Activated naive CD8-positive, alpha-beta T cell treated with anti-CD3 and anti-CD28 coated beads, Interleukin-2, amount 10 ng/mL, durations not matched to agents 7 days and 5 days (primary cell): ENCODE measurements around the gene GMPR. TPM values are rescaled to one million over a fixed set of nuclear protein-coding genes. Genes with fewer than 3 reads are reported as not detected.

Source experiments
- ATAC-seq: fragments of 150-1000 bp; cut with Tn5 transposase; one replicate; pipeline ENCODE4 v1.10.0; 2021; ENCODE audit warnings: low read depth, moderate library complexity
- POLR2A ChIA-PET: fragments of 350-600 bp; sonication (Branson Sonifier 250); formaldehyde crosslinking; loops from one replicate; lab custom pipeline; 2021; ENCODE audit warnings: antibody characterized with exemption; lab: Charles Lee
- DNase-seq: peaks from one replicate; pipeline ENCODE4 v3.0.0; 2021
- H3K27ac Mint-ChIP-seq: one replicate; pipeline ENCODE4 v1.8.0; 2022; ENCODE audit warnings: mild to moderate bottlenecking, mixed read lengths
- H3K27me3 Mint-ChIP-seq: one replicate; pipeline ENCODE4 v1.8.0; 2022; ENCODE audit warnings: mild to moderate bottlenecking, moderate library complexity, mixed read lengths
- H3K36me3 Mint-ChIP-seq: one replicate; pipeline ENCODE4 v1.8.0; 2021; ENCODE audit warnings: mild to moderate bottlenecking, mixed read lengths
- H3K4me1 Mint-ChIP-seq: one replicate; pipeline ENCODE4 v1.8.0; 2021; ENCODE audit warnings: mixed read lengths
- H3K4me3 Mint-ChIP-seq: one replicate; pipeline ENCODE4 v1.8.0; 2022; ENCODE audit warnings: mild to moderate bottlenecking, moderate library complexity, mixed read lengths
- H3K9me3 Mint-ChIP-seq: one replicate; pipeline ENCODE4 v1.8.0; 2021; ENCODE audit warnings: mixed read lengths
- total RNA-seq, 2 experiments: library from RNA; stranded (reverse); gene quantifications; one replicate each; pipeline ENCODE4 v1.2.3, GENCODE V29; 2021

The GMPR gene
- total RNA-seq, 2 experiments from 2014 or later: 11.0 to 14.0 TPM

- Mint-ChIP-seq H3K27ac (no peak overlapping the region), H3K4me1 (peaks cover 12% of the 10 kb centered on the region), H3K27me3 (no peaks in the 10 kb centered on the region), H3K4me3 (no peak overlapping the region), H3K9me3 (no peaks in the 10 kb centered on the region), H3K36me3 (peaks cover 27% of the 10 kb centered on the region)
- DNase-seq (no peak), ATAC-seq (no peak)
- POLR2A ChIA-PET: no interaction called here
Observed at GRCh38 chr6:16274885-16275589, 36.6 kb downstream of the GMPR start.

- no peak overlapping the region for H3K4me3 Mint-ChIP-seq
- no peaks in the 10 kb centered on the region for H3K27me3 Mint-ChIP-seq
- POLR2A ChIA-PET: no interaction called here
- no peak for DNase-seq
- peaks cover 27% of the 10 kb centered on the region for H3K36me3 Mint-ChIP-seq
- H3K9me3 Mint-ChIP-seq: no peaks in the 10 kb centered on the region
- no peak overlapping the region for H3K27ac Mint-ChIP-seq
- peaks cover 12% of the 10 kb centered on the region for H3K4me1 Mint-ChIP-seq
- ATAC-seq: peak; percentile 40
Observed at GRCh38 chr6:16277101-16277981, 39.0 kb downstream of the GMPR start.

GRCh38 chr6:16278048-16278724, 39.8 kb downstream of the GMPR start:
- Mint-ChIP-seq H3K4me1 (peaks cover 6% of the 10 kb centered on the region), H3K36me3 (peaks cover 27% of the 10 kb centered on the region), H3K27ac (no peak overlapping the region), H3K9me3 (no peaks in the 10 kb centered on the region), H3K27me3 (no peaks in the 10 kb centered on the region), H3K4me3 (no peak overlapping the region)
- POLR2A ChIA-PET: no interaction called here
- DNase-seq (no peak), ATAC-seq (no peak)

GRCh38 chr6:16278750-16279149, 40.4 kb downstream of the GMPR start:
- Mint-ChIP-seq H3K36me3 (peaks cover 27% of the 10 kb centered on the region), H3K4me3 (no peak overlapping the region), H3K27me3 (no peaks in the 10 kb centered on the region), H3K27ac (no peak overlapping the region), H3K4me1 (peaks cover 2% of the 10 kb centered on the region), H3K9me3 (no peaks in the 10 kb centered on the region)
- ATAC-seq: no peak
- POLR2A ChIA-PET: no interaction called here
- DNase-seq: no peak

- Mint-ChIP-seq H3K9me3 (no peaks in the 10 kb centered on the region), H3K36me3 (peaks cover 23% of the 10 kb centered on the region), H3K4me3 (no peak overlapping the region), H3K27me3 (no peaks in the 10 kb centered on the region), H3K27ac (no peak overlapping the region), H3K4me1 (peaks cover 2% of the 10 kb centered on the region)
- DNase-seq (no peak), ATAC-seq (no peak)
- POLR2A ChIA-PET: no interaction called here
Observed at GRCh38 chr6:16279243-16279642, 40.9 kb downstream of the GMPR start.

- no peak for ATAC-seq
- Mint-ChIP-seq H3K36me3 (peaks cover 9% of the 10 kb centered on the region), H3K27me3 (no peaks in the 10 kb centered on the region), H3K9me3 (no peaks in the 10 kb centered on the region), H3K4me1 (peaks cover 2% of the 10 kb centered on the region), H3K4me3 (no peak overlapping the region), H3K27ac (no peak overlapping the region)
- POLR2A ChIA-PET: no interaction called here
- DNase-seq: no peak
Observed at GRCh38 chr6:16282370-16282769, 44.0 kb downstream of the GMPR start.

GRCh38 chr6:16284472-16284871, 46.1 kb downstream of the GMPR start:
- DNase-seq (no peak), ATAC-seq (no peak)
- Mint-ChIP-seq H3K4me1 (no peaks in the 10 kb centered on the region), H3K36me3 (peaks cover under 1% of the 10 kb centered on the region), H3K4me3 (no peak overlapping the region), H3K9me3 (no peaks in the 10 kb centered on the region), H3K27ac (no peak overlapping the region), H3K27me3 (no peaks in the 10 kb centered on the region)
- POLR2A ChIA-PET: no interaction called here

GRCh38 chr6:16285467-16286150, 47.2 kb downstream of the GMPR start:
- Mint-ChIP-seq H3K4me3 (no peak overlapping the region), H3K27ac (no peak overlapping the region), H3K4me1 (no peaks in the 10 kb centered on the region), H3K36me3 (peaks cover 3% of the 10 kb centered on the region), H3K27me3 (no peaks in the 10 kb centered on the region), H3K9me3 (no peaks in the 10 kb centered on the region)
- ATAC-seq (no peak), DNase-seq (no peak)
- POLR2A ChIA-PET: no interaction called here

GRCh38 chr6:16286151-16286522, 47.8 kb downstream of the GMPR start:
- no peaks in the 10 kb centered on the region for H3K9me3 Mint-ChIP-seq
- DNase-seq (no peak), ATAC-seq (no peak)
- POLR2A ChIA-PET: no interaction called here
- H3K4me1 Mint-ChIP-seq: no peaks in the 10 kb centered on the region
- no peaks in the 10 kb centered on the region for H3K27me3 Mint-ChIP-seq
- no peak overlapping the region for H3K4me3 Mint-ChIP-seq
- peaks cover 3% of the 10 kb centered on the region for H3K36me3 Mint-ChIP-seq
- no peak overlapping the region for H3K27ac Mint-ChIP-seq

- POLR2A ChIA-PET: no interaction called here
- H3K27ac Mint-ChIP-seq: no peak overlapping the region
- peaks cover 3% of the 10 kb centered on the region for H3K36me3 Mint-ChIP-seq
- no peak for ATAC-seq
- H3K9me3 Mint-ChIP-seq: no peaks in the 10 kb centered on the region
- DNase-seq: no peak
- H3K4me3 Mint-ChIP-seq: no peak overlapping the region
- no peaks in the 10 kb centered on the region for H3K4me1 Mint-ChIP-seq
- H3K27me3 Mint-ChIP-seq: no peaks in the 10 kb centered on the region
Observed at GRCh38 chr6:16288163-16288562, 49.8 kb downstream of the GMPR start.

GRCh38 chr6:16291739-16292138, 53.4 kb downstream of the GMPR start:
- no peaks in the 10 kb centered on the region for H3K9me3 Mint-ChIP-seq
- H3K4me3 Mint-ChIP-seq: no peak overlapping the region
- no peak overlapping the region for H3K27ac Mint-ChIP-seq
- POLR2A ChIA-PET: interaction anchor here (1.0 kb wide), 1 partner anchor 28 kb away, joined by 4 read pairs; no protein-coding TSS in a partner anchor
- no peak for ATAC-seq
- peaks cover 7% of the 10 kb centered on the region for H3K36me3 Mint-ChIP-seq
- no peaks in the 10 kb centered on the region for H3K27me3 Mint-ChIP-seq
- DNase-seq: no peak
- no peaks in the 10 kb centered on the region for H3K4me1 Mint-ChIP-seq

- H3K9me3 Mint-ChIP-seq: no peaks in the 10 kb centered on the region
- H3K4me3 Mint-ChIP-seq: no peak overlapping the region
- DNase-seq: no peak
- H3K27ac Mint-ChIP-seq: no peak overlapping the region
- H3K4me1 Mint-ChIP-seq: no peaks in the 10 kb centered on the region
- no peak for ATAC-seq
- H3K27me3 Mint-ChIP-seq: no peaks in the 10 kb centered on the region
- H3K36me3 Mint-ChIP-seq: peaks cover 8% of the 10 kb centered on the region
- POLR2A ChIA-PET: no interaction called here
Observed at GRCh38 chr6:16292432-16292831, 54.0 kb downstream of the GMPR start.

- POLR2A ChIA-PET: no interaction called here
- Mint-ChIP-seq H3K4me1 (no peaks in the 10 kb centered on the region), H3K27me3 (no peaks in the 10 kb centered on the region), H3K9me3 (no peaks in the 10 kb centered on the region), H3K36me3 (peaks cover 8% of the 10 kb centered on the region), H3K4me3 (no peak overlapping the region), H3K27ac (no peak overlapping the region)
- ATAC-seq (no peak), DNase-seq (no peak)
Observed at GRCh38 chr6:16292942-16293341, 54.6 kb downstream of the GMPR start.
